Epithelial cell of esophagus (primary cell): ENCODE measurements around the gene CCL13.

ENCODE experiments used
- DNase-seq: peaks from one replicate; pipeline ENCODE4 v3.0.0; 2010; ENCODE audit warnings: low read depth
- H3K4me3 ChIP-seq: 2 replicates; pipeline ENCODE4 v1.5.1; 2011; ENCODE audit warnings: mild to moderate bottlenecking, low read length, control low read depth
- TF ChIP-seq, protein P1 (sequence below): IDR thresholded peaks from 2 replicates; pipeline ENCODE4 v1.5.1; 2011; ENCODE audit warnings: low read depth, mild to moderate bottlenecking, low read length, control low read depth, inconsistent platforms; ENCODE audit not compliant: insufficient read depth; ENCODE audit errors: missing control alignments

The CCL13 gene

DNA sequence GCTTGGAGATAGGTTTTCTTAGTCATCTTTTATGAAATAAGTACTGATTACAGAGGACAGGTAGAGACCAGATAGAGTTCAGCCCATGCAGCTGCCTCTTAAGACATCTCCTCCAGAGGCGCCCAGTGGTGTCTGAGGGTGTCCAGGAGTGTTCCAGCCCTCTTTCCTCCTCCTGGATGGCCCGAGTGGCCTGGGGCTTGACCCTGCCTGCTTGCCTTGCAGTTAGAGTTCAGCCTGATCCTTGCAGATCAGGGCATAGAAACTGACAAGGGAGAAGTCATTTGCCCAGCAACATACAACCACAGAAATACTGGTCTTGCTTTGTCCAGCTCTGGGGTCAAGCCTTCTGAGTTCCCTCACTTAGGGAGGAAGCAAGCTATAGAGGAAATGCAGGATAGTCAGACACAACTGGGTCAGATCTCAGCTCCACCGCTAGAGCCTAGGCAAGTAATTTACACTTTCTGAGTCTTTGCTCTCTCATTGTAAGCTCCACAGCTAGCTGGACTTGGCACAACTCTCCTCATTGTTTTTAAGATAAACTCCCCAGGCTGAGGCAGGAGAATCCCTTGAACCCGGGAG is 10.3 kb downstream of the CCL13 start:
- TF ChIP-seq, protein P1, sequence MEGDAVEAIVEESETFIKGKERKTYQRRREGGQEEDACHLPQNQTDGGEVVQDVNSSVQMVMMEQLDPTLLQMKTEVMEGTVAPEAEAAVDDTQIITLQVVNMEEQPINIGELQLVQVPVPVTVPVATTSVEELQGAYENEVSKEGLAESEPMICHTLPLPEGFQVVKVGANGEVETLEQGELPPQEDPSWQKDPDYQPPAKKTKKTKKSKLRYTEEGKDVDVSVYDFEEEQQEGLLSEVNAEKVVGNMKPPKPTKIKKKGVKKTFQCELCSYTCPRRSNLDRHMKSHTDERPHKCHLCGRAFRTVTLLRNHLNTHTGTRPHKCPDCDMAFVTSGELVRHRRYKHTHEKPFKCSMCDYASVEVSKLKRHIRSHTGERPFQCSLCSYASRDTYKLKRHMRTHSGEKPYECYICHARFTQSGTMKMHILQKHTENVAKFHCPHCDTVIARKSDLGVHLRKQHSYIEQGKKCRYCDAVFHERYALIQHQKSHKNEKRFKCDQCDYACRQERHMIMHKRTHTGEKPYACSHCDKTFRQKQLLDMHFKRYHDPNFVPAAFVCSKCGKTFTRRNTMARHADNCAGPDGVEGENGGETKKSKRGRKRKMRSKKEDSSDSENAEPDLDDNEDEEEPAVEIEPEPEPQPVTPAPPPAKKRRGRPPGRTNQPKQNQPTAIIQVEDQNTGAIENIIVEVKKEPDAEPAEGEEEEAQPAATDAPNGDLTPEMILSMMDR: no peak
- no peak overlapping the region for H3K4me3 ChIP-seq
- no peak for DNase-seq

DNA sequence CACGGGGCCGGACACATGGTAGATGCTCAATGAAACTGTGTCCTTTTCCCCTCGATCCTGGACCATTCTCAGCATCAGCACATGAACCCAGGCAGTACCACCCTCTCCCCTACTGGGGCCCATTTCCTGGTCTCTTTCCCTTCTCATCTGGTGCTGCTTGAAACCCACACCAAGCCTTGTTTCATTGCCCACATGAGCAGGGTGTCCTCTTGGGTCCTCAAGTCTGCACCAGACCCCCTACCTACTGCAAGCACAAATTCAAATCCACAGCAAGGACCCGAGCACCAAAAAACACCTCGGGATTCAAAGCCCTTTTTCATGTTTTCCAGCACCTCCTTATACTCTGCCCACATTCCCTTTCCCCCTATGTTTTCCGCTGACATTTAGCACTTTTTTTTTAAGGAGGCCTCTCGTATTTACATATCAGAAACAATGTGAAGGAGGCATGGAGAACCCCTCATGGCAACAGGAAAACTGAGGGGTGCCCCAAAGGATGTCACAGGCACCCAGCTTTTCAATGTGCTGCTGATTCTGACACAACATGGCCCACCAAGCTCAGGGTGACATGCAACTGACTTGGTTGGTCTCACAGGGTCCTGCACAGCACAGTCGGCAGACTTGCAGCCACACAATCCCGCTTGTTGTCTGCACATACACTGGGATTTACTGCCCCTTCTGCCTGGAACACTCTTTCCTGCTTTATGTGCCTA is 11.4 kb downstream of the CCL13 start:
- TF ChIP-seq, protein P1: no peak
- no peak overlapping the region for H3K4me3 ChIP-seq
- DNase-seq: no peak

DNA sequence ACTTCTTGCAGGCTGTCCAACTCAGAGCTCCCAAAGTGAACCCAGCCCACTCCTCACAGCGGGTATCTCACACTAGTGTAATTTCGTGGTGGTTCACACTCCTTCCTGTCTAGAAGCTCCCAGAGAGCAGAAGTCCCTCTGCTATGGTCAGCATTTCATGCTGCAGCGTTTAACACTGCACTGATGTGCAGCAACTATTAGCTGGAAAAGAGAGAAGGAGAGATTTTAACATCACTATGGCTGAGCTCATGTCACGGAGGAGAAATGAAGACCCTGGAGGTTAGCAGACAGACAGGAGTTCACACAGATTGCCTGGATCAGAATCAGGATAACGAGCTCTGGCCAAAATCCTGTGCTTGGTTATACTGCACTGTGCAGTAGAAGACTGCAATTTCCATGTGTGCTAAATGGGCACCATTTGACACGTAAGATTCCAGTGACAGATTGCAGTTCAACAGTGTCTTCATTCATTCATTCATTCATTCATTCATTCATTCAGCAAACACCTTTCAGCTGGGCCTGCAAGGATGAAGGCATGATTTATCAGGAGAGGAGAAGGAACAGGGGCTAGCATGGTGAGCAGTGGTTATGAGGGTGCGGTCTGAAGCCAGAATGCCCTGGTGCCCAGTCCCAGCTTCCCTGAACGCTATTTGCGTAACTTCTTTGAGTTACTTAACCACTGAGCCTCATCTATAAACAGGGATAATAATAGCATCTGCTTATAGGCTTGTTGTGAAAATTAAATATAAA is 12.1 kb downstream of the CCL13 start:
- DNase-seq: no peak
- no peak overlapping the region for H3K4me3 ChIP-seq
- TF ChIP-seq, protein P1: no peak

DNA sequence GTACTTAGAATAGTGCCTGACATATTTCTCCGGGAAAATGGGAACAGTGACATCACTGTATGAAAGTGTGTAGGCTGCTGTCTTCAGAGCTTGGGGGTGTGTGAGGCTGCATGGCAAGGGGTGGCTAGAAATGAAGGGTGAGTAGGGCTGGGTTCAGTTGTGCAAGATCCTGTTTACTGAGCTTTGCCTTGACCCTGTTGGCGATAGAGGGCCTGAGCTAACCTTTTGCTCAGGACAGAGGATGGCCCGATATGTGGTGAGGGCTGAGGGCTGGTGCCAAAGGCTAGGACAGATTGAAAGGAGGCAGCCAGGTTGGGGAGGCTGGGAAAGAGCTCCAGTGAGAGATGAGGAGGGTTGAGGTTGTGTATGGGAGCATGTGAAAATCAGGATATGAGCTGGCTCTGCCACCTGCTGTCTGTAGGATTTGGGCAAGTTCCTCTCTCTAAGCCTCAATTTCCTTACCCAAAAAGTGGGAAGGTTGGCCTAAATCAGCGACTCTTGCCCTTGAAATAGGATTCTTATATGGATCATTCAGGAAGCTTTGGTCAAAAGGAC is 12.7 kb downstream of the CCL13 start:
- DNase-seq: no peak
- TF ChIP-seq, protein P1: no peak
- no peak overlapping the region for H3K4me3 ChIP-seq

DNA sequence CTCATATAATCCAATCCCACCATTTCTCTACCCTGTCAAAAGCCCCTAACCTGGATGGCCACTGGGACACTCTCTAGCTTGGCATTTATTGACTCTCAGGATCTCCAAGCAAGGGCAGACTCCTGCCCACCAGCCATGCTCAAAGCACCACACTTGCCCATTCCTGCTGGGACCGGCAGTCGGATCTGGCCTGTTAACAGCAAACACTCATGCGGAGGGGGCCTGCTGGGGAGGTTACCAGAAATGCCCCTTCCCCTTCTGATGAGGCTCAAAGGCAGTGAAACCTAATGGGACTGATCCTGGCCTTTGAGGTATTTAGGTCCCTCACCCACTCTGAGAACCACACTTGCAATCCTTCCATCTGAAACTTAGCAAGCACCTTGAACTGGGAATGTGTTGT is 13.3 kb downstream of the CCL13 start:
- no peak for DNase-seq
- no peak overlapping the region for H3K4me3 ChIP-seq
- TF ChIP-seq, protein P1: no peak

DNA sequence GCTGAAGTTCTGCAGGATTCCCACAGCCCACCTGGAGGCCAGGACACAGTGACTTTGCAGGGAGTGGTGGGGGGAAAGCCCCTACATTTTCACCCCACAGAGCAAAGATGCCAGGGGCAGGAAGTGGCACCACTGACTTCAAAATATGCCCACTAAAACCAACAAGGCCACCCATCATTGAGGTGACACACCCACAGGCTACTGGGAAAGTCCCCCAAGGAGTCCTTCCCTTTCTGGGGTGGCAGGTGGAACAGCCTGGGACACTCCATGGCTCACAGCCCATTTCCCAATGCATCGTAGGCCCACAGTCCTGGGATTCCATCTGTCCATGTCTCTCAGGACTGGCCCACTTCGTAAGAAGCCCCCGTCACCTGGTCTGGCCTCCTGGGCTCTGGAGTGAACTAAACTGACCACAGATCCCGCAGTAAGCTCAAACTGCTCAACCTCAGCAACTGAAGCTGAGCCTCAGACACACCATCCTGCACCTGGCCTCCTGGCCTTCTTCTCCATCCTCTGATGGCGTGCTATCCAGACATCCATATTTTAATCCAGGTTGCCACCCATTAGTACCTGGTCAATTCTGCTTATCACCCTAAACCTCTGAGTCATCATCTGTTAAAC is 14.2 kb downstream of the CCL13 start:
- TF ChIP-seq, protein P1: no peak
- H3K4me3 ChIP-seq: no peak overlapping the region
- no peak for DNase-seq
